B cell (primary cell): Measurements from ENCODE around the gene KCNA3. TPM values are rescaled to one million over a fixed set of nuclear protein-coding genes. Genes with fewer than 3 reads are reported as not detected.

Experiments used
- ATAC-seq: fragments of 200-7000 bp; cut with Tn5 transposase; one replicate; pipeline ENCODE4 v1.10.0; 2021; ENCODE audit warnings: low read depth, mild to moderate bottlenecking, moderate number of reproducible peaks, moderate library complexity
- CTCF ChIA-PET: fragments of 350-600 bp; sonication (Branson Sonifier 250); formaldehyde crosslinking; loops from one replicate; lab custom pipeline; 2021; ENCODE audit warnings: antibody characterized with exemption, inconsistent platforms; lab: Charles Lee
- POLR2A ChIA-PET: fragments of 350-600 bp; sonication (Branson Sonifier 250); formaldehyde crosslinking; loops from one replicate; lab custom pipeline; 2021; ENCODE audit warnings: antibody characterized with exemption; lab: Charles Lee
- DNase-seq: peaks from one replicate; pipeline ENCODE4 v3.0.0; 2013
- H2AFZ ChIP-seq: 2 replicates; pipeline ENCODE4 v1.6.1; 2012; ENCODE audit warnings: mild to moderate bottlenecking, low read depth, low read length; ENCODE audit not compliant: insufficient read depth, poor library complexity, severe bottlenecking
- H3K27ac ChIP-seq, 2 donors: 1 replicate in 1 of 2; 2 replicates in 1 of 2; pipeline ENCODE4 v1.5.1; 2012 to 2013; ENCODE audit warnings: low read length in 2 of 2, mild to moderate bottlenecking in 2 of 2, moderate library complexity in 1 of 2
- H3K27me3 ChIP-seq, 4 experiments: fragments of 200-600 bp in 1 of 4; sonication (generic) in 1 of 4; replicated peaks in 1 of 4; 1 replicate in 2 of 4; 2 replicates in 2 of 4; pipeline versions ENCODE4 v1.6.1 to v1.7.0; 2013 to 2016; ENCODE audit warnings: low read length in 3 of 4, mild to moderate bottlenecking in 2 of 4, mixed read lengths in 1 of 4, moderate library complexity in 1 of 4; ENCODE audit not compliant: insufficient read depth in 4 of 4, control insufficient read depth in 3 of 4; ENCODE audit errors: control extremely low read depth in 1 of 4
- H3K36me3 ChIP-seq, 2 experiments: replicated peaks in 1 of 2; 1 replicate in 1 of 2; 2 replicates in 1 of 2; pipeline versions ENCODE4 v1.6.1 to v1.7.1; 2013; ENCODE audit warnings: low read length in 1 of 2; ENCODE audit not compliant: insufficient read depth in 2 of 2, control insufficient read depth in 1 of 2; ENCODE audit errors: control extremely low read depth in 1 of 2, extremely low read depth in 1 of 2
- H3K4me1 ChIP-seq, 2 donors: fragments of 200-600 bp in 1 of 2; sonication (generic) in 1 of 2; 1 replicate in 1 of 2; 2 replicates in 1 of 2; pipeline versions ENCODE4 v1.5.1 to v1.6.1; 2013 to 2017; ENCODE audit warnings: low read length in 2 of 2; ENCODE audit not compliant: control insufficient read depth in 2 of 2, insufficient read depth in 2 of 2
- H3K4me2 ChIP-seq: replicated peaks from 2 replicates; pipeline ENCODE3; 2012; ENCODE audit warnings: mild to moderate bottlenecking, low read depth, low read length; ENCODE audit not compliant: poor library complexity, severe bottlenecking
- H3K4me3 ChIP-seq, 5 experiments: fragments of 200-600 bp in 1 of 5; sonication (generic) in 1 of 5; 1 replicate in 3 of 5; 2 replicates in 2 of 5; pipeline versions ENCODE4 v1.5.1 to v1.7.0; 2011 to 2016; ENCODE audit warnings: low read length in 4 of 5, mild to moderate bottlenecking in 4 of 5, low read depth in 2 of 5, control low read depth in 1 of 5, moderate library complexity in 1 of 5; ENCODE audit not compliant: insufficient read depth in 1 of 5; ENCODE audit errors: control extremely low read depth in 1 of 5, extremely low read depth in 1 of 5
- H3K79me2 ChIP-seq: fragments of 200-600 bp; sonication (generic); one replicate; pipeline ENCODE4 v1.6.0; 2016; ENCODE audit warnings: low read length; ENCODE audit not compliant: control insufficient read depth, insufficient read depth
- H3K9ac ChIP-seq: fragments of 200-600 bp; sonication (generic); 2 replicates; pipeline ENCODE4 v1.6.1; 2017; ENCODE audit warnings: mild to moderate bottlenecking, low read length, moderate library complexity
- H3K9me3 ChIP-seq, 3 donors: one replicate each; pipeline versions ENCODE4 v1.6.1 to v1.7.1; 2013; ENCODE audit warnings: low read length in 2 of 3; ENCODE audit not compliant: control insufficient read depth in 2 of 3, insufficient read depth in 1 of 3; ENCODE audit errors: control extremely low read depth in 1 of 3
- H4K20me1 ChIP-seq: 2 replicates; pipeline ENCODE4 v1.6.0; 2012; ENCODE audit warnings: mild to moderate bottlenecking, low read length; ENCODE audit not compliant: insufficient read depth, control insufficient read depth, poor library complexity, severe bottlenecking
- H3K27ac Mint-ChIP-seq: one replicate; pipeline ENCODE4 v1.8.0; 2021; ENCODE audit warnings: mixed read lengths
- H3K27me3 Mint-ChIP-seq: one replicate; pipeline ENCODE4 v1.8.0; 2021; ENCODE audit warnings: mixed read lengths
- H3K4me1 Mint-ChIP-seq: one replicate; pipeline ENCODE4 v1.8.0; 2021; ENCODE audit warnings: mixed read lengths
- H3K4me3 Mint-ChIP-seq: one replicate; pipeline ENCODE4 v1.8.0; 2021; ENCODE audit warnings: mixed read lengths
- H3K9me3 Mint-ChIP-seq: one replicate; pipeline ENCODE4 v1.8.0; 2022; ENCODE audit warnings: mixed read lengths; ENCODE audit not compliant: insufficient read depth
- CTCF ChIP-seq: fragments of 200-600 bp; IDR thresholded peaks from one replicate; pipeline ENCODE4 v1.8.0; 2022; ENCODE audit warnings: antibody characterized with exemption, mild to moderate bottlenecking
- EZH2 ChIP-seq: IDR thresholded peaks from 2 replicates; pipeline ENCODE4 v1.6.1; 2012; ENCODE audit warnings: borderline replicate concordance, low read depth, mild to moderate bottlenecking, moderate library complexity, low read length; ENCODE audit not compliant: insufficient read depth, poor library complexity, severe bottlenecking
- WGBS: methylation state at CpG from one replicate; pipeline ENCODE4 v1.1.5; 2013; ENCODE audit warnings: missing lambda C conversion rate; ENCODE audit not compliant: insufficient coverage; 5-methylcytosine and 5-hydroxymethylcytosine counted together
- intact Hi-C: fragments of 100-400 bp; cut with micrococcal nuclease; formaldehyde crosslinking; loops from one replicate; pipeline ENCODE4 v1.10.0; 2022
- polyA plus RNA-seq: library from polyadenylated mRNA; depleted of rRNA; stranded (reverse); fragments of >200 nt; gene quantifications from 2 replicates; pipeline ENCODE4 v1.2.3, GENCODE V29; 2012
- total RNA-seq, 2 donors: library from RNA; stranded (reverse); fragments of 120-200 nt in 1 of 2; gene quantifications; 1 replicate in 1 of 2; 2 replicates in 1 of 2; pipeline versions ENCODE4 v1.2.3 to v1.2.4, GENCODE V29; 2013 to 2022

KCNA3 gene
- total and polyA plus RNA-seq, 2 donors (not counting 1 experiment from before 2014, with no cell fraction given) = 17.5 to 60.0 TPM

DNA sequence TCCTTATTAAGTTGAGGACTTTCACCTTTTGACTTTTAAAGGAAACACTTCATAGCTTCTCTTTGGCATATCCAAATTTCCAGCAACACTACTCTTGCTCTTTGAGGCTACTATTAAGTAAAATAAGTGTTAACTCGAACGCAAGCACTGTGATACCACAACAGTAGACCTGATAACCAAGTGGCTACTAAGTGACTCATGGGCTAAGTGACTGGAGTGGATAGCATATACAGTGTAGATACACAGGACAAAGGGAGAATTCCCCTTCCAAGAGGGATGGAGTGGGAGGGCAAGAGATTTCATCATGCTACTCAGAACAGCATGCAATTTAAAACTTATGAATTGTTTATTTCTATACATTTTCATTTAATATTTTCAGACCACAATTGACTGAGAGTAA is 9.8 kb upstream of the KCNA3 start:
- no peaks in the 10 kb centered on the region for H3K4me1 ChIP-seq
- CTCF ChIA-PET = interaction anchor here (1.7 to 1.9 kb wide), 2 partner anchors 54 to 81 kb away, joined by 9 read pairs; no protein-coding TSS in a partner anchor
- H4K20me1 ChIP-seq = no peaks in the 10 kb centered on the region
- H3K4me3 ChIP-seq = no peak overlapping the region
- H3K4me2 ChIP-seq = no peak overlapping the region
- H3K27me3 ChIP-seq = no peaks in the 10 kb centered on the region
- no CpG with 5 or more reads among the region's 2 CpGs for WGBS
- no peaks in the 10 kb centered on the region for H3K9me3 Mint-ChIP-seq
- peaks cover 3% of the 10 kb centered on the region for H3K4me1 Mint-ChIP-seq
- POLR2A ChIA-PET = no interaction called here
- no peak overlapping the region for H3K27ac ChIP-seq
- H3K4me3 Mint-ChIP-seq = no peak overlapping the region
- ATAC-seq (no peak), DNase-seq (no peak)
- H3K27me3 Mint-ChIP-seq = peaks cover 6% of the 10 kb centered on the region
- no peak overlapping the region for H2AFZ ChIP-seq
- H3K36me3 ChIP-seq = no peaks in the 10 kb centered on the region
- no peak overlapping the region for H3K9ac ChIP-seq
- H3K79me2 ChIP-seq = no peaks in the 10 kb centered on the region
- TF ChIP-seq CTCF (no peak), EZH2 (no peak)
- intact Hi-C loops = no loop called here
- H3K27ac Mint-ChIP-seq = no peak overlapping the region
- H3K9me3 ChIP-seq = no peaks in the 10 kb centered on the region

DNA sequence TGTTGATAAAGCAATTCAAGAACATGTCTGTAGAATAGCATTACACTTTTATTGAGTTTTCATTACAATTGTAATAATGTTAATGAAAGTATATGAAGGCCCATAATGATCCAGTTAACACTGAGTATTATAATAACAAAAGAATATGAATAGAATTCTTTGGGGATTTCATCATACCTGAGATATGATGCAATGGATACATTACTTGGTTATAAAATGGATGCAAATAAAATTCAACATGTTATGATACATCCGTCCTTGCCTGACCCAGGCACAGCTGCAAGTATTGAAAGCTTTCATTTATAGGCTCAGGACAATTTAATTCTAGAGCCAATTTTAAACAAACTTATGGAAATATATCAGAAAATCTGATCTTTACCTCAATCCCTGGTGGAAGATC is 8.2 kb upstream of the KCNA3 start:
- Histone ChIP-seq H3K9ac (no peak overlapping the region), H3K4me1 (no peaks in the 10 kb centered on the region), H2AFZ (no peak overlapping the region), H3K36me3 (no peaks in the 10 kb centered on the region), H3K4me3 (no peak overlapping the region), H3K4me2 (no peak overlapping the region), H3K27ac (no peak overlapping the region), H3K79me2 (no peaks in the 10 kb centered on the region), H3K9me3 (no peaks in the 10 kb centered on the region), H3K27me3 (no peaks in the 10 kb centered on the region), H4K20me1 (no peaks in the 10 kb centered on the region)
- Mint-ChIP-seq H3K9me3 (no peaks in the 10 kb centered on the region), H3K27ac (no peak overlapping the region), H3K4me1 (peaks cover 3% of the 10 kb centered on the region), H3K27me3 (peaks cover 6% of the 10 kb centered on the region), H3K4me3 (no peak overlapping the region)
- POLR2A ChIA-PET = no interaction called here
- CTCF ChIA-PET = interaction anchor here (0.6 to 1.9 kb wide), 5 partner anchors 48 to 108 kb away, joined by 3 to 9 read pairs (median 5); no protein-coding TSS in a partner anchor
- intact Hi-C loops = no loop called here
- WGBS = 80% methylated on average over 1 of the region's 1 CpG
- no peak for DNase-seq
- no peak for ATAC-seq
- no peak for TF ChIP-seq EZH2
- TF ChIP-seq CTCF = no peak
